ENCODE data around the gene RARRES1.

Gene RARRES1

DNA sequence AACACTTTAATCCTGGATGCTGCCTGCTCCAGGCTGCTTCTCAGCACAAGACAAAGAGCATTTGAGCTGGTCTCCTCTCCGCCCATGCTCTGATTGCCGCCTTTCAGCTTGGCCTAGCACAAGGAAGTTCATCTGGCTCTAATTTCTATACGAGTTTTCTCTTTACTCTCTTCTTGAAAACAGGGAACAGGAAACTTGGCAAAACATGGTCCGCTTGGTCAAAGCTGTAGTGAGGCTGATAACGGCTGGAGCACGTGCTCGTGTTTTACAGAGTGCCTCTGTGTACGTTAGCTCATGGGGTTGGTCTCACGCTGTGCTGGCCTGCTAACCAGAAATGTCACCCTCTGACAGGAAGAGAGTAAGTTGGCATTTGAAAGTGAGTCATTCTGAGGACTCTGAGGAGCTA, 19.2 kb downstream of the RARRES1 start:
- no peaks in the 10 kb centered on the region for H4K20me1 ChIP-seq (ENCODE audit: insufficient read depth, low read length)
- H3K9ac ChIP-seq (ENCODE audit: low read length) = no peak overlapping the region
- H3F3A ChIP-seq (ENCODE audit: insufficient read depth, low read length) = no peaks in the 10 kb centered on the region
- no peaks in the 10 kb centered on the region for H3K9me2 ChIP-seq (replicated peaks; ENCODE audit: insufficient read depth, low read length)
- no peaks in the 10 kb centered on the region for H3K4me1 ChIP-seq (ENCODE audit: low read length)
- DNase-seq = no peak
- no peaks in the 10 kb centered on the region for H3K9me3 ChIP-seq (replicated peaks; ENCODE audit: insufficient read depth, low read length)
- H3K4me3 ChIP-seq (ENCODE audit: low read length) = no peak overlapping the region
- H3K79me2 ChIP-seq (ENCODE audit: low read length) = no peaks in the 10 kb centered on the region
- H3K36me3 ChIP-seq (replicated peaks; ENCODE audit: insufficient read depth, low read length) = no peaks in the 10 kb centered on the region
- H3K27ac ChIP-seq (ENCODE audit: low read length) = no peak overlapping the region
- no peaks in the 10 kb centered on the region for H3K27me3 ChIP-seq (replicated peaks; ENCODE audit: insufficient read depth, low read length)
- H2AFZ ChIP-seq (ENCODE audit: low read length) = no peak overlapping the region
- TF ChIP-seq EZH2phosphoT487 (IDR thresholded peaks at IDR 0.05; ENCODE audit: low read length) (no peak), EZH2 (optimal IDR thresholded peaks at IDR 0.05; ENCODE audit: low read depth, low read length) (no peak), CTCF (IDR thresholded peaks at IDR 0.05; ENCODE audit: low read length) (no peak)
- H3K4me2 ChIP-seq (ENCODE audit: low read depth, low read length) = no peak overlapping the region

GRCh38 chr3:158712443-158712842, 19.8 kb downstream of the RARRES1 start:
- no peaks in the 10 kb centered on the region for H3K36me3 ChIP-seq (replicated peaks; ENCODE audit: insufficient read depth, low read length)
- H3K9me3 ChIP-seq (replicated peaks; ENCODE audit: insufficient read depth, low read length) = no peaks in the 10 kb centered on the region
- no peaks in the 10 kb centered on the region for H3K27me3 ChIP-seq (replicated peaks; ENCODE audit: insufficient read depth, low read length)
- H3K9ac ChIP-seq (ENCODE audit: low read length) = no peak overlapping the region
- H2AFZ ChIP-seq (ENCODE audit: low read length) = no peak overlapping the region
- H3K27ac ChIP-seq (ENCODE audit: low read length) = no peak overlapping the region
- TF ChIP-seq CTCF (IDR thresholded peaks at IDR 0.05; ENCODE audit: low read length) (no peak), EZH2 (optimal IDR thresholded peaks at IDR 0.05; ENCODE audit: low read depth, low read length) (no peak)
- H3K4me3 ChIP-seq (ENCODE audit: low read length) = no peak overlapping the region
- no peaks in the 10 kb centered on the region for H3F3A ChIP-seq (ENCODE audit: insufficient read depth, low read length)
- H3K4me2 ChIP-seq (ENCODE audit: low read depth, low read length) = no peak overlapping the region
- no peaks in the 10 kb centered on the region for H4K20me1 ChIP-seq (ENCODE audit: insufficient read depth, low read length)
- no peak for DNase-seq
- H3K79me2 ChIP-seq (ENCODE audit: low read length) = no peaks in the 10 kb centered on the region
- H3K9me2 ChIP-seq (replicated peaks; ENCODE audit: insufficient read depth, low read length) = no peaks in the 10 kb centered on the region
- no peaks in the 10 kb centered on the region for H3K4me1 ChIP-seq (ENCODE audit: low read length)

DNA sequence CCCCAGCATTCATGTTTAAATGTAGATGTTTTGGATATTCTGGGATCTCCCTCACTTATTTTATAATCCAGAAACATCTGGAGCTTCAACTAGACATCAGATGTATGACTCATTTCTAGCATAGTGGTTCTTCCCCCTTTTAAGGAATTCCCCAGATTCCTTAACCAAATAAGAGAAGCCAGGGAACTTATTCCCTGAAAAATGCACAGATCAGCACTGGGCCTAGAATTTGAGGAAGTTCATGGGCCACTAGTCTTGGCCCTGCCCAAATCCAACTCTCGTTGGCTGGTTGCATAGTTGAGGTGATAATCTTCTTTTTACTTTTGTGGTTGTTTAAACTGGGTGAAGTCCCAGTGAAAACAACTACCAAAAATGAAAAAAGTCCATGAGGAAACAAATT, 20.4 kb downstream of the RARRES1 start:
- no peak for DNase-seq
- Histone ChIP-seq H3K79me2 (ENCODE audit: low read length) (no peaks in the 10 kb centered on the region), H3K9me2 (replicated peaks; ENCODE audit: insufficient read depth, low read length) (no peaks in the 10 kb centered on the region), H3K36me3 (replicated peaks; ENCODE audit: insufficient read depth, low read length) (no peaks in the 10 kb centered on the region), H3K4me1 (ENCODE audit: low read length) (no peaks in the 10 kb centered on the region), H2AFZ (ENCODE audit: low read length) (no peak overlapping the region), H3K9me3 (replicated peaks; ENCODE audit: insufficient read depth, low read length) (no peaks in the 10 kb centered on the region), H3K4me2 (ENCODE audit: low read depth, low read length) (no peak overlapping the region), H4K20me1 (ENCODE audit: insufficient read depth, low read length) (no peaks in the 10 kb centered on the region), H3K9ac (ENCODE audit: low read length) (no peak overlapping the region), H3K4me3 (ENCODE audit: low read length) (no peak overlapping the region), H3F3A (ENCODE audit: insufficient read depth, low read length) (no peaks in the 10 kb centered on the region), H3K27me3 (replicated peaks; ENCODE audit: insufficient read depth, low read length) (no peaks in the 10 kb centered on the region), H3K27ac (ENCODE audit: low read length) (no peak overlapping the region)
- TF ChIP-seq CTCF (IDR thresholded peaks at IDR 0.05; ENCODE audit: low read length) (no peak), EZH2phosphoT487 (IDR thresholded peaks at IDR 0.05; ENCODE audit: low read length) (no peak), EZH2 (optimal IDR thresholded peaks at IDR 0.05; ENCODE audit: low read depth, low read length) (no peak)

Measured in MM.1S (cell line).